Stimulated activated memory B cell treated with anti-CD40 and anti-IgM and Interleukin-4, amounts not matched to agents 10 μg/mL and 1 μg/mL and 100 μg/mL, for 72 hours (primary cell): ENCODE data around the gene IPO11.
"Not testable (repeated sequence)": the region's sequence is repeated elsewhere in the genome, so short reads cannot be mapped to it uniquely, and the experiment has no call there.

ENCODE experiments used
- ATAC-seq: fragments of 150-1000 bp; cut with Tn5 transposase; 2 replicates; pipeline ENCODE4 v1.10.0; 2021
- H3K27ac Mint-ChIP-seq: one replicate; pipeline ENCODE4 v1.8.0; 2022; ENCODE audit warnings: mild to moderate bottlenecking, mixed read lengths
- H3K27me3 Mint-ChIP-seq: one replicate; pipeline ENCODE4 v1.8.0; 2022; ENCODE audit warnings: mixed read lengths
- H3K36me3 Mint-ChIP-seq: one replicate; pipeline ENCODE4 v1.8.0; 2022; ENCODE audit warnings: mixed read lengths
- H3K4me1 Mint-ChIP-seq: one replicate; pipeline ENCODE4 v1.8.0; 2022; ENCODE audit warnings: mixed read lengths
- H3K4me3 Mint-ChIP-seq: one replicate; pipeline ENCODE4 v1.8.0; 2022; ENCODE audit warnings: mild to moderate bottlenecking, moderate library complexity, mixed read lengths
- H3K9me3 Mint-ChIP-seq: one replicate; pipeline ENCODE4 v1.8.0; 2022; ENCODE audit warnings: mixed read lengths

IPO11 gene

DNA sequence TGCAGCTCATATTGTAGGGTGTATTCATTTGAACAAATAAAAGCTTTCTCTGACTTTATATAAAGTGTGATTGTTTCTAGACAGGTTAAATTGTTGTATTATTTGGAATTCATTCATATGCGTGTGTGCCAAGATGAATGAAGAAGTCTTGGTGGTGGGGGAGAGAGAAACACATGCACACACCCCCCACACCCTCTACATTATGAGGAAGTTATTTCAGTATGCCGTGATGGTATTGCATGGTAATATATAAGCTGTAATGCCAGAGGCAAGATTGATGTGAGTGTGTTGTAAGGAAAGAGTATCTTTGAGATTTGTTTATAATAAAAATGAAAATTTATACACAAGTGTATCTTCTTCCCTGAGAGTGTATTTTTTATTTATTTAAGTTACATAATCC lies 71.0 kb downstream of the IPO11 start:
- H3K27ac Mint-ChIP-seq: no peak overlapping the region
- H3K36me3 Mint-ChIP-seq: peaks cover 37% of the 10 kb centered on the region
- no peak overlapping the region for H3K4me3 Mint-ChIP-seq
- no peaks in the 10 kb centered on the region for H3K27me3 Mint-ChIP-seq
- H3K4me1 Mint-ChIP-seq: peaks cover 7% of the 10 kb centered on the region
- ATAC-seq: no peak
- H3K9me3 Mint-ChIP-seq: peaks cover 3% of the 10 kb centered on the region

DNA sequence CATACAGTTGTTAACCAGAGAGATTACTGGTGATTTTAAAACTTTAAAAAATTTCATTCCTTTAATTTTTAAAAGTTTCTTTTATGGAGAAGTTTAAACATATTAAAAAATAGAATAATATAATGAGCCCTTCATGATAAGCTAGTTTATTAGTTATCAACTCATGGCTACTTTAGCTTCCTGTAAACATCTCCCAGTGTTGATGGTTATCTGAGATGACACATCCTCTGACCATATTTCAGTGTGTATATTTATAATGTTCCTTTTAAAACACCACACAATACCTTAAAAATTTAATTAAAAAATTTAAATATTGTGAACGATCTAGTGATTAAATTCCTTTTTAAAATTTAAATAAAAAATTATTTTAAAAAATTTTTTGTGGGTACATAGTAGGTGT lies 74.1 kb downstream of the IPO11 start:
- Mint-ChIP-seq H3K27me3 (no peaks in the 10 kb centered on the region), H3K27ac (no peak overlapping the region), H3K36me3 (peaks cover 30% of the 10 kb centered on the region), H3K4me3 (no peak overlapping the region), H3K4me1 (no peaks in the 10 kb centered on the region), H3K9me3 (no peaks in the 10 kb centered on the region)
- ATAC-seq: no peak

DNA sequence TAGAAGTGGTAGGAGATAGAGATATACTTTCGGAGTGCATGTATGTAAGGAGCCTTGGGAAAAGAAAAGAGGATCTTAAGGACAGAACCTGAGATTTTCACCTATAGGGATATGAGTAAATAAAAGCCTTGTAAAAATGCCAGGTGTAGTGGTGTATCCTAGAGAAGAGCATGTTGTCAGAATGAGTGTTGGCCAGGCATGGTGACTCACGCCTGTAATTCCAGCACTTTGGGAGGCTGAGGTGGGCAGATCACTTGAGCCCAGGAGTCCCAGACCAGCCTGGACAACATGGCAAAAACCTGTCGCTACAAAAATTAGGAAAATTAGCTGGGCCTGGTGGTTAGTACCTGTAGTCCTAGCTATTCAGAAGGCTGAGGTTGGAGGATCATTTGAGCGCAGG lies 76.0 kb downstream of the IPO11 start:
- ATAC-seq: no peak
- H3K36me3 Mint-ChIP-seq: peaks cover 23% of the 10 kb centered on the region

DNA sequence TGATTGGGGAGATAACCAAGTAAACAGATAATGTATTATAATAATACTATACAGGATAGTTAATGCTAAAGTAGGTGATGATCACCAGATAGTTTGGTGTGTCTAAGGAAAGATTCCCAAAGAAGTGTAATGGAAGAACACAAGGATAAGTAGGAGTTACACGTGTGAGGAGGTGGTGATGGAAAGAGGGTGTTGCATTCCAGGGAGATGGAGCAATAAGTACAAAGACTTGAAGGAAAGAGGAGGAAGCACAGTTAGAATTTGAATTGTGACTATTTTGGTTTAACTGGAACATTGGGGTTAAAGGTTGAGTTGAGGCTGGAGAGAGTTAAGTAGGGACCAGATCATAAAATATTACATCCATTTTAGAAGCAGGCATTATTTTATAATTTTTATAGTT lies 76.9 kb downstream of the IPO11 start:
- H3K9me3 Mint-ChIP-seq: no peaks in the 10 kb centered on the region
- H3K4me1 Mint-ChIP-seq: peaks cover under 1% of the 10 kb centered on the region
- ATAC-seq: no peak
- no peak overlapping the region for H3K27ac Mint-ChIP-seq
- H3K36me3 Mint-ChIP-seq: peaks cover 24% of the 10 kb centered on the region
- H3K27me3 Mint-ChIP-seq: no peaks in the 10 kb centered on the region
- H3K4me3 Mint-ChIP-seq: no peak overlapping the region

More for the DNA sequence above, 76.0 kb downstream of the IPO11 start:
- Mint-ChIP-seq H3K27me3 (no peaks in the 10 kb centered on the region), H3K9me3 (no peaks in the 10 kb centered on the region), H3K4me1 (no peaks in the 10 kb centered on the region), H3K27ac (no peak overlapping the region), H3K4me3 (no peak overlapping the region)

DNA sequence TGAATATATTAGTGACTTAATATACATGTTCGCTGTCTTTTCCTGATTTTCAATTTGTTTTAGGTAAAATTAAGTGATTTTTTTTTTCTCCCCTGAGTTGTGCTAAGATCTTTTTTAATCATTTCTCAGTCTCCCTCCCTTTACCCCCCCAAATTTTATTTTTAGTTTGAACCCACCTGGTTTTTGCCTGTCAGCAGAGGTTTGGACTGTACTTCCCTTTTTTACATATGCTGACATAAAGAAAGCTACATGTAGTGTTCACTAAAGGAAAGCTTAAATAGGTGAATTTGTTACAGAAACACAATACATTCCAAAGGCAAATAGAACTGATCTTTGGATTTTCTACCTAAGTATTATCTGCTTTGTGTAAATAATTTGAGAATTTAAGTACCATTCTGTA lies 82.2 kb downstream of the IPO11 start:
- Mint-ChIP-seq H3K27me3 (no peaks in the 10 kb centered on the region), H3K27ac (no peak overlapping the region), H3K9me3 (no peaks in the 10 kb centered on the region), H3K36me3 (peaks cover 12% of the 10 kb centered on the region), H3K4me1 (peaks cover 6% of the 10 kb centered on the region), H3K4me3 (no peak overlapping the region)
- ATAC-seq: no peak

DNA sequence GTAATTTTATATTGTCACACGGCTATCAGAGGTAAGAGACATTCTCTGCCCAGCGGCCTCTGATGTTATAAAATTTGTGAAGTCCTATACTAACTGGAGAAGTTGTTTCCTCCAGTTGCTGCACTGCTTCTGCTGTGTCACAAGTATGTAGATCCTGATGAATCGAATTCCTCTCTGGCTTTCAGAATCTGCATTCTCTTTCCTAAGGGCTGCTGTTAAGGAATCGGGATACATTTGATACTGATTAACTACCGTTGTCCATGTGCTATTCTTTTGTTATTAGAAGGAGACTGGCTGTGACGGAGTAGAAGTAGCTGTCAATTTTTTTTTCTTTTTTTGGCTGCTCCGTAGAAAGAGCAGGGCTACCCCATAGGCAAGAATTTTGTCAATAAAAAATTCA lies 84.3 kb downstream of the IPO11 start:
- Mint-ChIP-seq H3K27ac (no peak overlapping the region), H3K36me3 (peaks cover 16% of the 10 kb centered on the region), H3K4me1 (peaks cover 6% of the 10 kb centered on the region), H3K9me3 (no peaks in the 10 kb centered on the region), H3K27me3 (no peaks in the 10 kb centered on the region), H3K4me3 (no peak overlapping the region)
- ATAC-seq: no peak

DNA sequence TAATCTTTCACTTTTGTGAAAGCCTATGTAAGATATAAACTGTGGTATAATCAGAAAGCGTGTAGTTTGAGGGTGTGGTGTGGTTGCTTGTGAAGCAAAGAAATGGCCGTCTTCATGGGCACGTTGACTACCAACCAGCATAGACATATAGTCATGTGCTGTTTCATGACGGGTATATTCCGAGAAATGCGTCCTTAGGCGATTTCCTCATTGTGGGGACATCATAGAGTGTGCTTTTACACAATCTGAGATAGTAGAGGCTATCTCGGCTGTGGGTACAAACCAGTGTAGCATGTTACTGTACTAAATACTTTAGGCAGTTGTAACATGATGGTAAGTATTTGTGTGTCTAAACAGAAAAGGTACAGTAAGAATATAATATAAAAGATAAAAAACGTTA lies 86.4 kb downstream of the IPO11 start:
- Mint-ChIP-seq H3K4me3 (no peak overlapping the region), H3K36me3 (peaks cover 27% of the 10 kb centered on the region), H3K9me3 (no peaks in the 10 kb centered on the region), H3K4me1 (peaks cover 17% of the 10 kb centered on the region), H3K27ac (no peak overlapping the region), H3K27me3 (no peaks in the 10 kb centered on the region)
- no peak for ATAC-seq

DNA sequence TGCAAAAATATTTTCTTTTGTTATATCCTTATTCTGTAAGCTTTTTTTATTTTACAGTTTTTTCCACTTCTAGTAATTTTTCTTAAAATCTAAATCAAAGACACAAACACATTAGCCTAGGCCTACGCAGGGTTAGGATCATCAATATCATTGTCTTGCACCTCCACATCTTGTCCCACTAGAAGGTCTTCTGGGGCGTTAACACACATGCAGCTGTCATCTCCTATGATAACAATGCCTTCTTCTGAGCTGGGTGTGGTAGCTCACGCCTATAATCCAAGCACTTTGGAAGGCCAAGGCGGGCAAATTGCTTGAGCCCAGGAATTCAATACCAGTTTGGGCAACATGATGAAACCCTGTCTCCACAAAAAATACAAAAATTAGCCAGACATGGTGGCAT lies 87.2 kb downstream of the IPO11 start:
- Mint-ChIP-seq H3K27me3 (no peaks in the 10 kb centered on the region), H3K27ac (no peak overlapping the region), H3K9me3 (no peaks in the 10 kb centered on the region)

DNA sequence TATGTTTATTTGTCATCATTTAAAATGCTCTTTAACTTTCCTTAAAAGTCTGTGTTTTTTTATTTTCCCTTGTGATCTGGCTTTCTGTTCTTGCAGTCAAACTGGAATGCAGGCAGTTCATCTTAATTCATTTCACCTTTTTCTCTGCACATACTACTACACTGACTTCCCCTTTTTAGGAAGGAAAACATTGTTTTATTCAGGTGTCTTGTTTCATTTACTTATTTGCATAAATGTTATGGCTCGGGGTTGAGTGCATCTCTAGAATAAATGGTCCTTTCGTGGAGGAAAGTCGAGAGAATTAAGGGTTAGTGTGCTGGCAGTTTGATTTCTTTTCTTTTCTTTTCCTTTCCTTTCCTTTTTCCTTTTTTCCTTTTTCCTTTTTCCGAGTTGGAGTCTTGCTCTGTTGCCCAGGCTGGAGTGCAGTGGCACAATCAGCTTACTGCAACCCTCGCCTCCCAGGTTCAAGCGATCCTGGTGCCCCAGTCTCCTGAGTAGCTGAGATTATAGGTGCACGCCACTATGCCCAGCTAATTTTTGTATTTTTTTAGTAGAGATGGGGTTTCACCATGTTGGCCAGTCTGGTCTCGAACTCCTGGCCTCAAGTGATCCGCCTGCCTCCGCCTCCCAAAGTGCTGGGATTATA lies 90.0 kb downstream of the IPO11 start:
- H3K27ac Mint-ChIP-seq: peak overlapping the region; percentile 50
- peaks cover 44% of the 10 kb centered on the region for H3K36me3 Mint-ChIP-seq
- no peaks in the 10 kb centered on the region for H3K27me3 Mint-ChIP-seq
- H3K4me3 Mint-ChIP-seq: no peak overlapping the region
- no peak for ATAC-seq
- peaks cover 11% of the 10 kb centered on the region for H3K4me1 Mint-ChIP-seq
- no peaks in the 10 kb centered on the region for H3K9me3 Mint-ChIP-seq

More for the DNA sequence above, 87.2 kb downstream of the IPO11 start:
- Mint-ChIP-seq H3K4me1 (peaks cover 13% of the 10 kb centered on the region), H3K36me3 (peaks cover 23% of the 10 kb centered on the region), H3K4me3 (no peak overlapping the region)
- no peak for ATAC-seq

DNA sequence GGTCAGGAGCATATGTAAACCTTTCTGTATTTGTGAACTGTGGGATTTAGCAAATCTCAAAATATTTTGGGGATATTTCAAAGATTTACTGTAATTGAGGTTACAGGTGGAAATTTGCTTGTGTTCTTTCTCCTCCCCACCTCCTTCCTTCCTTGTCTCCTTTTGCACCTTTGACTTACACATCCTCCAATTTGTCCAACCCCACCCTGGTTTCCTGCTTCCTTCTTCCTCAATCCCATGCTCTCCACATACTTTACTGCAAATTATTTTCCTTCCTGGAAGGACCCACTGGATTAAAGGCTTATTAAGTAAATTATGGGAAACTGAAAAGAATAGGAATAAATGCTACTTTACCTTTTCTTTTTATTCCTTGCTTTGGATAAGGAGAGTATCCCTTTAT lies 91.6 kb downstream of the IPO11 start:
- H3K4me3 Mint-ChIP-seq: no peak overlapping the region
- peaks cover 5% of the 10 kb centered on the region for H3K9me3 Mint-ChIP-seq
- H3K36me3 Mint-ChIP-seq: peaks cover 58% of the 10 kb centered on the region
- no peak overlapping the region for H3K27ac Mint-ChIP-seq
- peaks cover 11% of the 10 kb centered on the region for H3K4me1 Mint-ChIP-seq
- ATAC-seq: no peak
- no peaks in the 10 kb centered on the region for H3K27me3 Mint-ChIP-seq

DNA sequence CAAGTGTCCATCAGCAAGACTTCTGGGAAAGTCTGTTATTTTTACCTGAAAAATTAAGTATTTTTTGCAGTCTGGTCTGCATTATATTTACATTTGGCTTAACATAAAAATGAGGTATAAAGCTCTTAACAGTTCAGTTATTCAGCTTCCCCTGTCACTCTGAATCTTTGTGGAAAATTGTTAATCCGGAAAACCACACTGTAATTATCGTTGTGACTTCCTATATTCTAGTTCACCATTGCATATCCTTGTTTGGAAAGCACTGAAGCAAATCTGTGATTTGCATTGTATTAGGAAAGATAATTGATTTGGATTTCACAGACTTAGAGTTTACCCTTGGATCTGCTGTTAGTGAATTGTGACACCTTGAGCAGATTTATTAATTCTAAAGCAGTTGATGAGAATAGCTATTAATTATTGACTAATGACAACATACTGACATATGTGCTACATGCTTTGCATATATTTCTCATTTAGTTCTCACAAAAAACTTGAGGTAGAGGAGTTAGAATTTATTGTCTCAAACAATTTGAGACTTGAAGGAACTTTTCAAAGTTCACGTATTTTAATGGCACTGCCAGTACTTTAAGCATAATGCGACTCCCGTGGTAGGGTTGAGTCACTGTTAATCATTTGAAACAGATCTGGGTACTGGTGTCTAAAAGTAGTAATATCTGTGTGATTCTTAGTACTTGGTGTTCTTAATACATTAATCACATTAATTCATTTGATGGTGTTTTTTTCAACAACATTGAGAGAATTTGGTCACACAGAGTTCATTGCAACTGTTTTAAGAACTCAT lies 94.3 kb downstream of the IPO11 start:
- Mint-ChIP-seq H3K27ac (no peak overlapping the region), H3K4me3 (no peak overlapping the region), H3K27me3 (no peaks in the 10 kb centered on the region), H3K36me3 (peaks cover 65% of the 10 kb centered on the region), H3K9me3 (peaks cover 5% of the 10 kb centered on the region), H3K4me1 (peaks cover 11% of the 10 kb centered on the region)
- no peak for ATAC-seq

DNA sequence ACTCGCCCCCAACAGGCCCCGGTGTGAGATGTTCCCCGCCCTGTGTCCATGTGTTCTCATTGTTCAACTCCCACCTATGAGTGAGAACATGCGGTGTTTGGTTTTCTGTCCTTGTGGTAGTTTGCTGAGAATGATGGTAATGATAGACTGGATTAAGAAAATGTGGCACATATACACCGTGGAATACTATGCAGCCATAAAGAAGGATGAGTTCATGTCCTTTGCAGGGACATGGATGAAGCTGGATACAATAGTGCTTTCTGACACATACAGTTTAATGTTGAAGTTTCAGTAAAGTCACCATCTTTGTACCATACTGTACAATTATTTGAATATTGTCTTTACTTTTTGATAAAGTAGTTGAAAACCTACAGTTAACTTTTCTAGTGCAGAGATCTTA lies 96.2 kb downstream of the IPO11 start:
- not testable (repeated sequence) for H3K27me3 Mint-ChIP-seq, H3K9me3 Mint-ChIP-seq, H3K27ac Mint-ChIP-seq, ATAC-seq, H3K4me1 Mint-ChIP-seq, H3K4me3 Mint-ChIP-seq
- H3K36me3 Mint-ChIP-seq: peaks cover 54% of the 10 kb centered on the region

DNA sequence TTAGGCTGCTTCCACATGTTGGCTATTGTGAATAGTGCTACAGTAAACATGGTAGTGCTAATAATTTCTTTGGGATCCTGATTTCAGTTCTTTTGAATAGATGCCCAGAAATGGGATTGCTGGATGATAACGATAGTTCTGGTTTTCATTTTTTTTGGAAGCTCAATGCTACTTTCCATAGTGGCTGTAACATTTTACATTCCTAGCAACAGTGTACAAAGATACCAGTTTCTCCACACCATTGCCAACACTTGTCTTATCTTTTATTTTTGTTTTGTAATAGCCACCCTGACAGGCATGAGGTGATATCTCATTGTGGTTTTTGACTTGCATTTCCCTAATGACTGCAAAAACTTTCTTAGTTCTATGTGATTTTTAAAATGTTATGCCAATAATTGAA lies 97.2 kb downstream of the IPO11 start:
- no peak overlapping the region for H3K27ac Mint-ChIP-seq
- no peaks in the 10 kb centered on the region for H3K27me3 Mint-ChIP-seq
- H3K4me3 Mint-ChIP-seq: no peak overlapping the region
- H3K9me3 Mint-ChIP-seq: peaks cover 5% of the 10 kb centered on the region
- ATAC-seq: no peak
- H3K4me1 Mint-ChIP-seq: no peaks in the 10 kb centered on the region
- peaks cover 54% of the 10 kb centered on the region for H3K36me3 Mint-ChIP-seq

DNA sequence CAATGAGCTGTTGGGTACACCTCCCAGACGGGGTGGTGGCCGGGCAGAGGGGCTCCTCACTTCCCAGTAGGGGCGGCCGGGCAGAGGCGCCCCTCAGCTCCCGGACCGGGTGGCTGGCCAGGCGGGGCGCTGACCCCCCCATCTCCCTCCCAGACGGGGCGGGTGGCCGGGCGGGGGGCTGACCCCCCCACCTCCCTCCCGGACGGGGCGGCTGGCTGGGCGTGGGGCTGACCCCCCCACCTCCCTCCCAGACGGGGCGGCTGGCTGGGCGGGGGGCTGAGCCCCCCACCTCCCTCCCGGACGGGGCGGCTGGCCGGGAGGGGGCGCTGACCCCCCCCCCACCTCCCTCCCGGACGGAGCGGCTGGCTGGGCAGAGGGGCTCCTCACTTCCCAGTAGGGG lies 100.5 kb downstream of the IPO11 start:
- not testable (repeated sequence) for H3K9me3 Mint-ChIP-seq, H3K4me1 Mint-ChIP-seq, H3K4me3 Mint-ChIP-seq, H3K27ac Mint-ChIP-seq, H3K27me3 Mint-ChIP-seq, ATAC-seq
- peaks cover 33% of the 10 kb centered on the region for H3K36me3 Mint-ChIP-seq

DNA sequence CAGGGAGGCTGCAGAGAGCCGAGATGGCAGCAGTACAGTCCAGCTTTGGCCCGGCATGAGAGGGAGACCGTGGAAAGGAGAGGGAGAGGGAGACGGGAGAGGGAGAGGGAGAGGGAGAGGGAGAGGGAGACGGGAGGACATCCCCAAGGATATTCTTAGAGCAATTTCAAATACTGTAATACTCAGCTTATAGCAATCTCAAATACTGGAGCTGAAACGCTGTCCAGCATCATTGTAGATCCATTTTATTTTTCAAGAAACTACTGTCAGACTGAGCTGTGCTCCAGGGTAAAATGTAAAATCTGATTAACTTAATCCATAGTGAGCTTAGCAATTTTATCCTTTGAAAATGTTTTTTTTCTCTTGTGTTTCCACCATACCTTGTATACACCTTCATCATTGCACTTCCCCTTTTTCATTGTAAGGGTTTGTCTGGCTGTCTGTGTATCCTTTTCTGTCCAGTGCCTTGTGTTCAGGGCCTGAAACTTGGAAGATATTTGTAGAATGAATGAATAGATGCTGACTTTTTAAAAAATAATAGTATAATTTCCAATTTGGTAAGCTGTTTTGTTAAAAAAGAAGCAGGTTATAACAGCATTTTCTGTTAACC lies 102.1 kb downstream of the IPO11 start:
- no peak for ATAC-seq
- peaks cover 29% of the 10 kb centered on the region for H3K36me3 Mint-ChIP-seq

DNA sequence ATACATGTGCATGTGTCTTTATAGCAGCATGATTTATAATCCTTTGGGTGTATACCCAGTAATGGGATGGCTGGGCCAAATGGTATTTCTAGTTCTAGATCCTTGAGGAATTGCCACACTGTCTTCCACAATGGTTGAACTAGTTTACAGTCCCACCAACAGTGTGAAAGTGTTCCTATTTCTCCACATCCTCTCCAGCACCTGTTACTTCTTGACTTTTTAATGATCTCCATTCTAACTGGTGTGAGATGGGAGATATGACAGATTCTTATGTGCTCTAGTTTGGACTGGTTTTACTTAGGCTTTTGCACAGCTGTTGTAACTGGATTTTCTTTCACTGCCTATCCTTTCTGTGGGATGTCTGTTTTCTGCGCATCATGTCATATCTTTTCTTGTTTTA lies 108.2 kb downstream of the IPO11 start:
- not testable (repeated sequence) for H3K27ac Mint-ChIP-seq, H3K4me3 Mint-ChIP-seq, H3K9me3 Mint-ChIP-seq, H3K27me3 Mint-ChIP-seq, ATAC-seq
- H3K4me1 Mint-ChIP-seq: peaks cover 11% of the 10 kb centered on the region
- peaks cover 59% of the 10 kb centered on the region for H3K36me3 Mint-ChIP-seq

More for the DNA sequence above, 102.1 kb downstream of the IPO11 start:
- H3K27me3 Mint-ChIP-seq: no peaks in the 10 kb centered on the region
- H3K4me1 Mint-ChIP-seq: no peaks in the 10 kb centered on the region
- H3K27ac Mint-ChIP-seq: no peak overlapping the region
- H3K4me3 Mint-ChIP-seq: no peak overlapping the region
- H3K9me3 Mint-ChIP-seq: no peaks in the 10 kb centered on the region
